Erythroblast (primary cell): ENCODE measurements around the gene UBL5.

Experiments used
- GATA1 ChIP-seq: IDR thresholded peaks from 2 replicates; pipeline ENCODE4 v1.6.1; 2011; ENCODE audit warnings: low read depth, mild to moderate bottlenecking, control low read depth, low read length, moderate library complexity
- POLR2A ChIP-seq: IDR thresholded peaks from 2 replicates; pipeline ENCODE4 v1.6.1; 2011; ENCODE audit warnings: mild to moderate bottlenecking, low read length

- TF ChIP-seq POLR2A: no peak
- no peak for TF ChIP-seq GATA1
Observed at GRCh38 chr19:9862938-9863337, 35.2 kb downstream of the UBL5 start.
